SU-DHL-6 (cell line): Measurements from ENCODE around the gene AMELY.

Source experiments
- CTCF ChIP-seq: fragments of 200-600 bp; sonication (generic); IDR thresholded peaks from one replicate; pipeline ENCODE4 v1.5.1; 2017; ENCODE audit warnings: antibody characterized with exemption, mild to moderate bottlenecking, low read length, moderate library complexity; ENCODE audit not compliant: insufficient read depth, poor library complexity, severe bottlenecking
- EZH2phosphoT487 ChIP-seq: fragments of 200-600 bp; sonication (generic), shearing (Covaris generic); conservative IDR thresholded peaks from 2 replicates; pipeline ENCODE4 v1.6.1; 2018; ENCODE audit warnings: mild to moderate bottlenecking, antibody characterized with exemption, low read length, moderate library complexity, mixed read lengths

DNA sequence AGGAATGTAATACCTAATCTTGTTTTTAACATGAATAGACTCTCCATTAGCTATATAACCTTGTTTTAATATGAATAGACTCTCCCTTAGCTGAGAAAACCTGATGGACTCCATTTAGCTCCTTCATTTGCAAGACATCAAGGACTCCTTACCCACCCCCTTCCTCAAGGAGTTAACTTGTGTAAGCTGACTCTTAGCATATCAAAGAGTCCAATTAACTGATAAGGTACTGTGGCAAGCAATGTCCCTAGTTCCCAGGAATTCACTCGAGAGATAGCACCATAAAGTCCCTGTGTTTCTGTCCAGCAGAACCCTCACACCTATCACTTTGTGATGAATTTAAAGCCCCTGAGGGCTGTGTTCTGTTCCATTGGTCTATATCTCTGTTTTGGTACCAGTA, 16.3 kb downstream of the AMELY start:
- TF ChIP-seq CTCF (no peak), EZH2phosphoT487 (no peak)
